GM18505 (cell line): ENCODE data around the gene GHR.

Experiments used
- ATAC-seq: cut with Tn5 transposase; IDR thresholded peaks from one replicate; pipeline ENCODE4 v1.9.1; 2021; ENCODE audit not compliant: unreplicated experiment
- POLR2A ChIP-seq: IDR thresholded peaks from 4 replicates; pipeline ENCODE4 v1.6.1; 2011; ENCODE audit warnings: borderline replicate concordance; ENCODE audit not compliant: insufficient read depth, insufficient read length; ENCODE audit errors: extremely low read depth

GHR gene

DNA sequence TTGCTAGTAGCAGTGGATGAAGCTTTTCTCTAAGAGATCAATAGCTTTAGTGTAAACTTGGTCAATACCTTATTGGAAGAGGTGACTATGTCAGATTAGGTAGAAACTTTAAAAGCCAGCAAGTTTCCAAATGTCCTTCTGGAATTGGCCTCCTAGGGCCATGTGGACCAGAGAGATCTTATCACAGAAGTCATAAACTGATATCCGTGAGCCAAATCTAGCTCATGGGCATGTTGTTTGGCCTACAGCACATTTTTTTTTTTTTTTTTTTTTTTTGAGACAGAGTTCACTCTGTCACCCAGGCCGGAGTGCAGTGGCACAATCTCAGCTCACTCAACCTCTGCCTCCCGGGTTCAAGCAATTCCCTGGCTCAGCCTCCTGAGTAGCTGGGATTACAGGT lies 175.9 kb downstream of the GHR start:
- ATAC-seq, result no peak
- TF ChIP-seq POLR2A, result no peak

DNA sequence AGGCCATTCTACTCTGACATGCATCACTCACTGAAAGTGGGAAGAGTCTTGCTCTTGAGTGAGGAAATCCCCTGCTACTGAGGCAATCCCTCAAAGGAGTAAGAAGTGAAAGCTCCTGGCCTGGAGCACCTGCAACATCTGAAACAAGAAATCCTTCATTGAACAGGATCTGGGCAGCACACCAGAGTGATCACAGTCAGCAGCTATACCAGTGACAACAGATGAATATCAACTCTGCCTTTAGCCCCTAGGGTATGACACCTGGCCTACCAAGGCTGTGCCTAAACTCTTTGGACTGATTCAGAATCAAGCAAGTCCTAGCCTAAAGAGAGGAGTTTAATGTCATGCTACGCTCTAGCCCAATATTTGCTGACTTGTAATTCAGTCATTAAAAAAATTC lies 177.2 kb downstream of the GHR start:
- no peak for ATAC-seq

GRCh38 chr5:42604171-42604711 lies 181.0 kb downstream of the GHR start:
- ATAC-seq, result no peak
- TF ChIP-seq POLR2A, result no peak

More for the DNA sequence above, 177.2 kb downstream of the GHR start:
- TF ChIP-seq POLR2A, result no peak

DNA sequence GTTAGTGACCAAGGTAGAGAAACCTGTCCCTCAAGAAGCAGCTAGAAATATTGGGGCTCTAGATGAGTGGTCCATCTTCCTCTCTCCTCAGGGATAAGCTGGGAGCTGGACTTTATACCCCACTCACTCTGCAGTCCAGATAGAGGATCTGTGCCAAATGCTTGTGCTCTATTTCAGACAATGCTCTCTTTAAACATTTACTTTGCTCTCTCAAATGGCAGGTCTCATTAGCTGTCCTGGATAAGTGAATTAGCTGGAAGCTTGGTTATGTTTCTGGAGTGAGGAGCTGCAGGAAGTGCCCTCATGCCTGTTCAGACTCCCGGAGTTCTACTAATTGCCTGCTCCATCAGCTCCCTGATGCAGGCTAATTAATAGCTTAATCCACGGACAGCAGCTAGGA lies 182.3 kb downstream of the GHR start:
- ATAC-seq, result no peak
- TF ChIP-seq POLR2A, result no peak

DNA sequence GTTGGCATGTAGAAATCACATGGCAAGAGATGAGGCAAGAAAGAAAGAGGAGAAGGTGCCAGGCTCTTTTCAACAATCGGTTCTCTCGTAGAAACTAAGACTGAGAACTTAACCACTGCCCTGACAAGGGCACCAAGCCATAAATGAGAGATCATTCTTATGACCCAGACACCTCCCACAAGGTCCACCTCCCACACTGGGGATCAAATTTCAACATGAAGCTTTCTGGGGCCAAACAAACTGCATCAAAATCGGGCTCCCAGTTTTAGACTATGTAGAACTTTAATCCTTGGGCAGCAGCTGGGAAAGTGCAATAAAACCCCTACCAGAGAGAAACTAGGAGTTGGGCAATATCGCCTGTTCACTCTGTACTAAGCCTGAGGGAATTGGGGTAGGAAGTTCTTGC lies 183.2 kb downstream of the GHR start:
- no peak for ATAC-seq
- TF ChIP-seq POLR2A, result no peak

- no peak for TF ChIP-seq POLR2A
- no peak for ATAC-seq
These were observed 188.2 kb downstream of the GHR start for GRCh38 chr5:42611437-42611836.

DNA sequence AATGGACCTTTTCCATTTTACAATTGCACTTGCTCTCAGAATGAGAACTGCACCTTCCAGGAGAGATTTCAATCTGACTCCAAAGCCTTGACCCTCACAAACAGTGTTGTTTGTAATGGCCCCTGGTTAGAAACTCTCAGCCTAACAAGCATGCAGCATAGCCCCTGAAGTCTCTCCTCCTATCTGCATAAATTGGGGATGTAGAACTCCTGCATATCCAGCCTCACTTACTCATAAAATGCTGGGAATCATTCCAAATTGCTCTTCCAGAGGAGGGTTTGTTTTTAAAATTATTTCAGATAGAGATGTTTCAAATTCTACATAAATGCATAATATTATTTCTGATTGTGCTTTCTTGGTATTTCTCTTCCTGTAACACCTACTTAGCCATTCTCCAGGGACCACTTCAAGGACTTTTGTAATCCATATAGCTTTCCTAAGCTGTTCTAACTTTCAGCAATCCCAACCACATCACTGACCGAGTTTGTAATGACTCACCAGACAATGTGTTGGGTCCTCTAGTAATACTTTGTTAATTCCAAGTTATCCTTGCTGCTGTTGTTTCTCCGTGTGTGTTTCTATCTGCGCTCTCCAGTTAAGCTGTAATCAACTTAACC lies 189.6 kb downstream of the GHR start:
- no peak for ATAC-seq
- no peak for TF ChIP-seq POLR2A

DNA sequence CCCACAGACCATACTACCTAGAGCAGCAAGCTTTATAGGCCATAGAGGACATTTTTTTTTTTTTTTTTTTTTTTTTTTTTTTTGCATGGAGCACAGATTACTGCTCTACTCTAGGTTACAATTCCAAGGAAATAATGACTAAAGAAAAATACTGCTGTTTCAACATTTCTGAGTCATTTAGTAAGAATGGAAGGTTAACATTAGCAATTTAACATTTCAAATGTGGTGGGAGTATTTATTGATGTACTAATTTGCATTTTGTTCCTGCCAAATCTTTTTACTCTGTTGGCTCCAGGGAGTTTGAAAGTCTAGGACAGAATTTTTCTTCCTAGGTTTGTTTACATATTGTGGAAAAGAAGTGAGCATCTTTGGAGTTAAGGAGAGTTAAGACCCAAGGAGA lies 191.3 kb downstream of the GHR start:
- no peak for TF ChIP-seq POLR2A
- no peak for ATAC-seq

- TF ChIP-seq POLR2A, result no peak
- no peak for ATAC-seq
These were observed 197.5 kb downstream of the GHR start for GRCh38 chr5:42620579-42621216.

DNA sequence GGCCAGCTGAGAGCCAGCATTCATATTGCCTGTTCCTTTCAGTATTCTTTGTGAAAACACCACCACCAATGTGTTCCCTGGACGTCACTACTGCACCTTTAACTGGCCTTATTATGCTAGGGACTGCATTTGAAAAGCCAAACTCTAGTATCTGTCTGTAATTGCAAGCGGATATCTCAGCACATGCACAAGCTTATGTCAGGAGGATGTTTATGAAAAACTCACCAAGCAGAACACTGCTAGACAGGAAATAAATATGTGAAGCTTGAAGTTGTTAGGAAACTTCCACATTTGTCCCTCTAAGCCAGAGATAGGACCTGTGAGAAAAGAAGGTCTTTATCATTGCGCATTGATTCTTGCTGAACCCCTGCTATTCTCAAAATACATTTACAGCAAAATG lies 198.0 kb downstream of the GHR start:
- no peak for TF ChIP-seq POLR2A
- ATAC-seq, result no peak

DNA sequence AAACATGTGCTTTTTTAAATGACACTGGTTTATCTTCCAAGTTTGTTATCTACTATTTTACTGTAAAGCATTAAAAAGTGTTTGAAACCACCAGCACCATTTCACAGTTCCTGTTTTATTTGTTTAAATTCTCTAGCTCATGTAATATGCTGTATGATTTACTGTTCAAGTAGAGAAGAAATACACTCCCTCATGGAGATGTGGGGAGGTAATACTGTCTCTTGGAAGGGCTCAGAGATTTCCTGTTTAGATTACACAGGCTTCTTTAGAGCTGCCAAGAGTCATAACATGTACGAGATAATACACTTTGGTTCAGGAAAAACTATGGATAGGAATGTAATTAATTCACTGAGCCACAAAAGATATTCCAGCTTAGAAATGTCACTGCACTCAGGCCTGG lies 198.4 kb downstream of the GHR start:
- no peak for ATAC-seq
- TF ChIP-seq POLR2A, result no peak

DNA sequence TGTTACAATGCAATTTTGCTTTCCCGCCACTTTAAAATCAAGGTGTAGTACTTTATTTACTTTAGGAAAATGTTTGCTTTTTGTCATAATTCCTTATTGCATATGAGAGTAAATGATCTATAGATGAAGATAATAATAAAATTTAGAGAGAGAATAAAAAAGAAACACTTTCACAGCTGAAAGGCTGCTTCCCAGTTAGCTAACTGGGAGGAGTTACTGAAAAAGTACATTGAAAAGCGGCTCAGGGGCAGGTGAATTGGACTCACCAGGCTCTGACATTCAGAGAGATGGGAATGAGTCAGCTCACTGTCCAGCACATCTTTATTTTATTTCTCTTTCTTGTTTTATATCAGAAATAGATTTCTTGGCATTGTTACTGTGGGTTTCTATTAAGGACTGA lies 201.7 kb downstream of the GHR start:
- no peak for ATAC-seq
- no peak for TF ChIP-seq POLR2A

DNA sequence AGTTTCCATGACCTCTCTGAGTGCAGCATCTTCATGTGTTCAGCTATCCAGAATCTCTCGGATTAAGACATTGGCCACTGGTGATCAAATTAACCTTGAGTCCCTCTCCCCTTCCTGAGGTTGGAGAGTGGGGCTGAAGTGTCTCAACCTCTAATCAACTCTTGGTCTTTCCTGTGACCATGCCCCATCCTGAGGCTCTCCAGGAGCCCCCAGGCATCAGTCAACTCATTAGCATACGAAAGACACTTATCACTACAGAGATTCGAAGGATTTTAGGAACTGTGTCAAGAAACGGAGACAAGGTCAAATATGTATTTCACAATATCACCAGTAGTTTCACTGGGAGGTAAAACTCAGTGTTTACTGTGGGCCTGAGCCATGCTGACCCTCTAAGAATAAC lies 203.2 kb downstream of the GHR start:
- no peak for ATAC-seq
- no peak for TF ChIP-seq POLR2A

DNA sequence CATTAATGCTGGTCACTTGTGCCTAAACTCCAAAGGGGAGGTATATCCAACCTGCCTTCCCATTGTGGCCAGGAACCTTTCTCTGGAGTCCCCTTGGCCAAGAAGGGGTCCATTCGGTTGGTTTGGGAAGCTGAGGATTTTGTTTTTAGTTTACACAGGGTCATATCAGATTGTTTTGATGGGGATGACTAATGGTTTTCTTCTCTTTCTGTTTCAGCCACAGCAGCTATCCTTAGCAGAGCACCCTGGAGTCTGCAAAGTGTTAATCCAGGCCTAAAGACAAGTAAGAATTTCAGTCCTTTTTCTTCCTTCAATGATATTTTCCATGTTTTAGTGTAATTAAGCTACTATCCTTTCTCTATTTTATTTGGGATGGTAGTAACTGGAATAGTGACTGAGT lies 205.6 kb downstream of the GHR start:
- TF ChIP-seq POLR2A, result no peak
- peak; percentile 54 for ATAC-seq
